ENCODE results near the gene TLE1. TPM values are rescaled to one million over a fixed set of nuclear protein-coding genes. Genes with fewer than 3 reads are reported as not detected.

Gene TLE1
- total RNA-seq, 1 donor from 2014 or later, result 9.8 TPM

DNA sequence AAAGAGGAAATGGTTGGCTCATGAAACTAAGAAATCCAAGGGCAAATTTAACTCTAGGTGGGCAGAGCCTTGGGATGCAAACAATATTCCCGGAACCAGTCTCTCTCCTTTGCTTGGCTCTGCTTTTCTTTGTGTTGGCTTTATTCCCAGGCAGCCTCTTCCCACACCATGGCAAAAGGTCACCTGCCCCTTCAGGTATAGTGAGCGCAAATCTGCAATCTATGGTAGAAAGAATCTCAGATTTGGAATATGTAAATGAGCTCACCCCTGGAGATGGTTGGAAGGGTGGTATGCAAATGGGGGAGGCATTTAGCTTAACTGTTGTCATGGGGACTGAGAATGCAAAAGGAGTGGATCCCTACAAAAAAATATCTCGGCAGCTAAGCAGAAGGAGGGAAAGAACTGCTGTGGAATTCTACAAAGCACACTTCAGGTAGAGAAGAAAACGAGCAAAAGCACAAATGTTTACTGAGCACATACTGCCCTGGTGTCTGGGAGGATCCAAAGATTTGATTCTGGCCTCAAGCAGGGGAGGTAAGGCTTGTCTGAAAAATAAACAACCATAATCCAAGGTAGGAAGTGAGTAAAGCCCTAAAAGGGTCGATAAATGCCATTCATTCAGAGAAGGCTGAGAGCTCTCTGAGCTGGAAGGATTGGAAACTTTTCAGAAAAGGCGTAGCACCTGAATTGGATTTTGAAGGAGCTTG lies 139.7 kb downstream of the TLE1 start:
- DNase-seq (ENCODE audit: missing footprints) (no peak), ATAC-seq (no peak)
- intact Hi-C loops (cut with DNase I), result loop anchor here (5.0 kb wide), 1 partner anchor 63 kb away; no protein-coding TSS in a partner anchor

DNA sequence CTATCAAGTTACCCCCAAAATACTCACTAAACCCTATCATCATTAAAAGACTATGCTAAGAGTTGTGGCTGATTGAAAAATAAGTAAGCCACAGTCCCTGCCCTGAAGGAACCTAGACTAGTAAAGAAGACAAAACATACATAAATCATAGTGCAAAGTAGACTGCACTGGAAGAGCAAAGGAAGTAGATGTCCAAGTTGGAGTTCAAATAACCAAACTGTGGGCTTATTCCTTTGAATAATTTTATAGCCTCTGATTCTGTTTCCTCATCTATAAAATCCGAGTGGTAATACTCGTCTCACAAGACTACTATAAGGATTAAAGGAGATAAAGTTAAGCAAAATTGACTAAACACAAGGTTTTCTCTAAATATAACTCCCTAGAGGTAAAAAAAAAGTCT lies 140.4 kb downstream of the TLE1 start:
- ATAC-seq, result no peak
- DNase-seq (ENCODE audit: missing footprints), result no peak
- intact Hi-C loops (cut with DNase I), result no loop called here

DNA sequence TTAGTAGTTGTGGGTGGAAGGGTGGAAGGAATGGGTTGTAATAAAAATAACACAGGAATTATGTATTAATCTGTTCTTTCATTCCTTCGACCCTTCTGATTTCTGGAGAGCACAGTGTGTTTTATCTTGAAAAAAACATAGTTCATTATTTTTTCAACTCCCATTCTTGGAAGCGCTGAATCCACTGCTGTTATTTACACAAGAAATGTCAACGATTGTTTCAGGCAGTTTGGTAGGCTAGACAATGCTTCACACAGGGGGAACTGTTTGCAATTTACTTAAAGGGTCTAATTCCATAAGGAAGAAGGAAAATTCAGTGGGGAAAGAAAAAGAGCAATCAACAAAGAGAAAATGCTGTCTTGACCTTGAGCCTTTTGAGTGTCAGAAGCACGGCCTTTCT lies 142.9 kb downstream of the TLE1 start:
- intact Hi-C loops (cut with DNase I), result no loop called here
- DNase-seq (ENCODE audit: missing footprints) (no peak), ATAC-seq (no peak)

GRCh38 chr9:81543695-81544094 lies 145.7 kb downstream of the TLE1 start:
- intact Hi-C loops (cut with DNase I), result no loop called here
- DNase-seq (ENCODE audit: missing footprints) (no peak), ATAC-seq (no peak)

DNA sequence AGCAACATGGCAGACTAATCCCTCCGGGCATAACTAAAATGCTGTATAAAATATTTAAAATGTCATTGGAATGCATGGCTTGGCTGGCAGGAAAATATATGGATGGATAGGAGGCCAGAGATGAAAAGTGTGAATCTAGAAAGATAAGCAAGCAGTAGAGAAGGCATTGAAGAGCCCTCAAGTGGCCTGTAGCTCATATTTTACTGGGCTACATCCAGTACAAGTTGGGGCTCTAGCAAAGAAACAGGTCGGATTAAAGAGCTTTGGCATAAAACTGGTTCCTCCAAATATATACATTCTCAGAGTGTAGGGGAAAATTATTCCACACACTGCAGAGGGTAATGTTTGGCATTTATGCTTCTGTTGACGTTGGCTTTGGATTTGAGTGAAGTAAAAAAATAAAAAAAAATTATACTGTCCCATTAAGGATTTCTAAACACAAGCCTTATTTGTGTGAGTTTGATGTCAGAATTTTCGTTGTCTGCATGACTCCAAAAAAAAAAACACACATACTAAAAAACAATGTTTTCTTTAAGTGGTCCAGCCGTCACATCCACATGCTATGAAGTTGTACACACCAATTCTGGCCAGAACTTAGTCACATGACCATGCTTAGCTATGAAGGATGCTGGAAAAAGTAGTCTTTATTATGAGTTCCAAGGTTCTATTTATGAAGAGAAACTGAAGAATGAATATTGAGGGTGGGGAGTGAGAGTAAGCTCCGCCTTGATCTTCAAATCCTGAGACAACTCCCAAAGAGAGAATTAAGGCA lies 147.0 kb downstream of the TLE1 start:
- DNase-seq (ENCODE audit: missing footprints) (no peak), ATAC-seq (no peak)
- intact Hi-C loops (cut with DNase I), result no loop called here

- DNase-seq (ENCODE audit: missing footprints), result no peak
- ATAC-seq, result no peak
- intact Hi-C loops (cut with DNase I), result no loop called here
These were observed 149.1 kb downstream of the TLE1 start for GRCh38 chr9:81540142-81540710.

- no peak for ATAC-seq
- no peak for DNase-seq (ENCODE audit: missing footprints)
- intact Hi-C loops (cut with DNase I), result no loop called here
These were observed 150.0 kb downstream of the TLE1 start for GRCh38 chr9:81539317-81539716.

DNA sequence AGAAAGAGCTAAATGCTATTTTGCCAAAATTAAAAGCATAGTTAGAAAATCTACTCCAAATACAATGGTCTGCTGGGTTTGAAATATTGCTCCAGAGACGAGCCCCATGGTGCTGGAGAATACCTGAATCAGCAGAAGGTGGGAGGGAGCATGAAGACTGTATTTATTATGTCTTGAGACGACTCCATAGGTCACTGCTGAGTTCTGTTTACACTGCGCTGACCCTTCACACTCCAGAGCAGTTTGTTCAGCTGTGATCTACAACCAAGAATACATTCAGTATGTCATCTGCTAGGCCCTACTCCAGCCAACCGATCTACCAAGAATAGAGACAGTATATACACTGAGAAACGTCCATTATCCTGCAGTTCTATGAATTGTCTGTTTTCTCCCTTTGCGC lies 150.5 kb downstream of the TLE1 start:
- no peak for ATAC-seq
- intact Hi-C loops (cut with DNase I), result no loop called here
- DNase-seq (ENCODE audit: missing footprints), result no peak

DNA sequence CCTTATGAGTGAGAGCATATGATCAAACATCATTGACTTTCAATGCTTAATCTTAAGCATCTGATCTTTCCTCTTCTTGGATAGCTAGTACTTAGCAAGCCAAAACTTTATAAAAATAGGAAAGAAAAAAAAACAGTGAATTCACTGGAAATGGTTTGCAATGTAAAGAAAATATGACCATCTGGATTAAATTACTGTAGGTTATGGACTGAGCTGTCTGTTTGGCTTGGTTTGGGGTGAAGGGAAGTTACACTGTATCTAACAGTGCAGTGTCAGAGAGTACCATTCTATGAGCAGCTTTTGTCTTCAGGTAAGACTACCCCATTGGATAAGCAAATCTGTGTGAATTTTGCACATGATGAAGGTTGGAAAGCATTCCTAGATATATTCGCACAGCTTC lies 151.4 kb downstream of the TLE1 start:
- intact Hi-C loops (cut with DNase I), result no loop called here
- no peak for DNase-seq (ENCODE audit: missing footprints)
- no peak for ATAC-seq

- intact Hi-C loops (cut with DNase I), result no loop called here
- ATAC-seq, result no peak
- DNase-seq (ENCODE audit: missing footprints), result no peak
These were observed 152.9 kb downstream of the TLE1 start for GRCh38 chr9:81536242-81537025.

DNA sequence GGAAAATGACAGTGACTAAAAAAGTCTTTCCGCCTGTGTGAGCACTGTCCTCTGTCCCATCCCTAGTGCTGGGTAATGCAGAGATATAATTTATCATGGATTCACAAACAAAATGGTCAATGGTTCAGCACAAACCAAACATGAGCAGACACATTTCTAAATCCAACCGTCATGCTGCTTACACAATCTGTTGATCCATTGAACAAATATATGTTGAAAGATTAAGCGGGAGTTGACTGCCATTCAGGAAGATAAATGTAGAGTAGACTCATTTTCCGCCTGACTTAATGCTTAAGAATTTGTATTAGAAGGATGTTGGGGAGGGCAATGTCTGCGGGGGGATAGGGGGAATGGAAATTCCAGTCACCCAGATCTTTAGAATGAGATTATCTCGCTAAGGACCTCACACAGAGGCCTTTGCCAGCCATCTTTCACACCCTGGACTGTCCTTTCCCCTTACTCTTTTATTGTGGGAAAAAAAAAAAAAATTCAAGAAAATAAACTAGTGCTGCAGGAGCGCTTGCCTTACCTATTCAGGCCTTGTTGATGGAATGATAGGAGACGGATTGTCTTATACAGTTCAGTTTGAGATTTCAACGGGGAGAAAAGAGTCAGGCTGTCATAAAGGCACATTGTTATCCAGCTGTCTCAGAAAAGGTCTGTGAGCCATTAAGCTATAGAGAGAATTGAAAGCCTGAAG lies 153.7 kb downstream of the TLE1 start:
- no peak for ATAC-seq
- DNase-seq (ENCODE audit: missing footprints), result no peak
- intact Hi-C loops (cut with DNase I), result no loop called here

DNA sequence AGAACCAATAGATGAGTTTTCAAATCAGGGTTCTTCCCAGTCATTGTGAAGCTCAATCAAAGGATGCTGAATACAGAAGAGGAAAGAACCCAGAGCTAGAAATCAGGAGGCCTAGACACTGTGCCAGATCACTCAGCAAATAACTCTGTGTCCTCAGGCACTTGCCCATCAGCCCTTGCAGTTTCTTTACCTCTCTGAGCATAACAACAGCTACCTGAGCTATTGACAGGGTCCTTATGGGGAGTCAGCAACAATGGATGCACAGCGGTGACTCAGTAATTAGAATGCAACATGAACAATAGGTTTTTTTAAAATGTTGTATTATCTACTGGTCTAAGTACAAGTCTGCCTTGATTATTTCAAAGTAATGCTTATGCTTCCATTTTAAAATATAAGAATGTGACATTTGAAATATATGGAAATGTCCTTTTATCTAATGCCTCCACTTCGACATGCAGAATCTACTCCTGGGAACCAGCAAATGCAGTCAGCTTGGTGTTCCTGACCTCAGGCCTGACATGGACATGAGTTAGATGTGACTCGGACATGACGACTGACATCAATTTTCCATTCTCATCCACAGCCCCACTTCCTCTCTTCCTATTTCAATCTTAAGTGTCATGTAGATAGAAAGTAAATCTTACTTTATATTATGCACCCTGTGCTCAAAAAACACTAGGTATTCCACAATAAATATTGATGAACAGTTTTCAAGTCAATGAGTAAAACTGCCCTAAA lies 155.0 kb downstream of the TLE1 start:
- DNase-seq (ENCODE audit: missing footprints) (no peak), ATAC-seq (no peak)
- intact Hi-C loops (cut with DNase I), result no loop called here

Other genes starting within 250 kb of the TLE1 start
- not detected for gene SPATA31D4, start 238.9 kb upstream of the TLE1 start, total RNA-seq

Data from Right ventricle myocardium inferior (tissue), 1 donor.